ENCODE data around the gene SMG6.

SMG6 gene

GRCh38 chr17:2211661-2212399 is 91.8 kb downstream of the SMG6 start:
- TF ChIP-seq CTCF (IDR thresholded peaks at IDR 0.05): no peak
- TF ChIP-seq ZFX (IDR thresholded peaks at IDR 0.05; ENCODE audit: borderline replicate concordance): no peak
- H3K27ac ChIP-seq: no peak overlapping the region

- TF ChIP-seq ZFX (IDR thresholded peaks at IDR 0.05; ENCODE audit: borderline replicate concordance): no peak
- no peak for TF ChIP-seq CTCF (IDR thresholded peaks at IDR 0.05)
- H3K27ac ChIP-seq: no peak overlapping the region
Observed at GRCh38 chr17:2210726-2211125, 92.9 kb downstream of the SMG6 start.

- no peak overlapping the region for H3K27ac ChIP-seq
- TF ChIP-seq CTCF (IDR thresholded peaks at IDR 0.05) (no peak), ZFX (IDR thresholded peaks at IDR 0.05; ENCODE audit: borderline replicate concordance) (no peak)
Observed at GRCh38 chr17:2207815-2208515, 95.6 kb downstream of the SMG6 start.

GRCh38 chr17:2204393-2204792 is 99.2 kb downstream of the SMG6 start:
- TF ChIP-seq CTCF (IDR thresholded peaks at IDR 0.05) (no peak), ZFX (IDR thresholded peaks at IDR 0.05; ENCODE audit: borderline replicate concordance) (no peak)
- H3K27ac ChIP-seq: no peak overlapping the region

- no peak for TF ChIP-seq CTCF (IDR thresholded peaks at IDR 0.05)
- no peak for TF ChIP-seq ZFX (IDR thresholded peaks at IDR 0.05; ENCODE audit: borderline replicate concordance)
- no peak overlapping the region for H3K27ac ChIP-seq
Observed at GRCh38 chr17:2203818-2204217, 99.8 kb downstream of the SMG6 start.

GRCh38 chr17:2202996-2203575 is 100.5 kb downstream of the SMG6 start:
- TF ChIP-seq CTCF (IDR thresholded peaks at IDR 0.05) (no peak), ZFX (IDR thresholded peaks at IDR 0.05; ENCODE audit: borderline replicate concordance) (no peak)
- no peak overlapping the region for H3K27ac ChIP-seq

Measured in 22Rv1 (cell line).